Measurements from ENCODE around the gene MTO1.
"Not testable (repeated sequence)": the region's sequence is repeated elsewhere in the genome, so short reads cannot be mapped to it uniquely, and the experiment has no call there.

- TF ChIP-seq EZH2 (IDR thresholded peaks at IDR 0.05; ENCODE audit: insufficient read depth, poor library complexity, severe bottlenecking); EZH2phosphoT487 (IDR thresholded peaks at IDR 0.05; ENCODE audit: insufficient read depth, low read depth): not testable (repeated sequence)
Observed at GRCh38 chr6:73518100-73518981, 56.8 kb downstream of the MTO1 start.

Measured in GM23248 (cell line).